GM18951 (cell line): ENCODE results near the gene NBAS.
"Not testable (repeated sequence)": the region's sequence is repeated elsewhere in the genome, so short reads cannot be mapped to it uniquely, and the experiment has no call there.

Experiments used
- POLR2A ChIP-seq: IDR thresholded peaks from 4 replicates; pipeline ENCODE4 v1.6.1; 2011; ENCODE audit warnings: mild to moderate bottlenecking; ENCODE audit not compliant: insufficient read length, insufficient read depth; ENCODE audit errors: extremely low read depth
- in situ Hi-C: fragments of 300-500 bp; cut with MboI; formaldehyde crosslinking; loops from one replicate; pipeline ENCODE4 v1.12.0; 2022; ENCODE audit warnings: low sequenced_read_pairs, mixed read lengths, inconsistent platforms; ENCODE audit not compliant: unreplicated experiment

The NBAS gene

GRCh38 chr2:15472876-15473275, 88.3 kb downstream of the NBAS start:
- no peak for TF ChIP-seq POLR2A
- in situ Hi-C loops: no loop called here

- no peak for TF ChIP-seq POLR2A
- in situ Hi-C loops: no loop called here
Measured at GRCh38 chr2:15472133-15472532, 89.0 kb downstream of the NBAS start.

- no peak for TF ChIP-seq POLR2A
- in situ Hi-C loops: no loop called here
Measured at GRCh38 chr2:15471606-15472005, 89.5 kb downstream of the NBAS start.

GRCh38 chr2:15460112-15460620, 101.0 kb downstream of the NBAS start:
- TF ChIP-seq POLR2A: no peak
- in situ Hi-C loops: no loop called here

GRCh38 chr2:15458277-15458676, 102.9 kb downstream of the NBAS start:
- in situ Hi-C loops: no loop called here
- no peak for TF ChIP-seq POLR2A

- TF ChIP-seq POLR2A: no peak
- in situ Hi-C loops: no loop called here
Measured at GRCh38 chr2:15457868-15458267, 103.3 kb downstream of the NBAS start.

- in situ Hi-C loops: no loop called here
Measured at GRCh38 chr2:15456352-15456751, 104.8 kb downstream of the NBAS start.

GRCh38 chr2:15450808-15451207, 110.3 kb downstream of the NBAS start:
- in situ Hi-C loops: no loop called here
- TF ChIP-seq POLR2A: no peak

More at GRCh38 chr2:15456352-15456751, 104.8 kb downstream of the NBAS start:
- TF ChIP-seq POLR2A: no peak

GRCh38 chr2:15449556-15450236, 111.4 kb downstream of the NBAS start:
- TF ChIP-seq POLR2A: no peak
- in situ Hi-C loops: no loop called here

- in situ Hi-C loops: no loop called here
- TF ChIP-seq POLR2A: no peak
Measured at GRCh38 chr2:15448250-15448839, 112.8 kb downstream of the NBAS start.

GRCh38 chr2:15447381-15447780, 113.8 kb downstream of the NBAS start:
- in situ Hi-C loops: no loop called here
- no peak for TF ChIP-seq POLR2A

- no peak for TF ChIP-seq POLR2A
- in situ Hi-C loops: no loop called here
Measured at GRCh38 chr2:15446961-15447360, 114.2 kb downstream of the NBAS start.

GRCh38 chr2:15445891-15446562, 115.1 kb downstream of the NBAS start:
- no peak for TF ChIP-seq POLR2A
- in situ Hi-C loops: no loop called here

- in situ Hi-C loops: not testable (repeated sequence)
Measured at GRCh38 chr2:15439768-15440524, 121.2 kb downstream of the NBAS start.

- in situ Hi-C loops: not testable (repeated sequence)
Measured at GRCh38 chr2:15439366-15439765, 121.8 kb downstream of the NBAS start.
